ENCODE measurements around the gene RANBP3L. TPM values are rescaled to one million over a fixed set of nuclear protein-coding genes. Genes with fewer than 3 reads are reported as not detected.

RANBP3L gene
- total and polyA plus RNA-seq, 10 of the 15 experiments (the other 5 are each of a cell fraction or from before 2014, with no cell fraction given), result 0.02 to 0.29 (median 0.06) TPM; not detected in 4

DNA sequence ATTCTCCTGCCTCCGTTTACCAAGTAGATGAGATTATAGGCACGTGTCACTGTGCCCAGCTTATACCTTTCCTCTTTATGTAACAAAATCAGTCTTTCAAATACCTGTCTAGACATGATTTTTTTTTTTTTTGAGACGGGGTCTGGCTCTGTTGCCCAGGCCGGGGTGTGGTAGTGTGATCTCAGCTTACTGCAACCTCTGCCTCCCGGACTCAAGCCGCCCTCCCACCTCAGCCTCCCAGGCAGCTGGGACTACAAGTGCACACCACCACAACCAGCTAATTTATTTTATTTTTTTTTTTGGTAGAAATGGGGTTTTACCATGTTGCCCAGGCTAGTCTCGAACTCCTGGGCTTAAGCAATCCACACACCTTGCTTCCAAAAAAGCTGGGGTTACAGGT, 73.2 kb downstream of the RANBP3L start:
- intact Hi-C loops (cut with micrococcal nuclease; ENCODE audit: unreplicated experiment), result no loop called here
- FAIRE-seq (no peak), DNase-seq (ENCODE audit: low read depth, low spot score) (no peak), ATAC-seq (no peak)
- WGBS (ENCODE audit: insufficient coverage, insufficient replicate concordance, low lambda C conversion rate, missing lambda C conversion rate), result 90% methylated on average over 7 of the region's 7 CpGs
- Histone ChIP-seq H3K9ac (ENCODE audit: control insufficient read depth, insufficient read depth, low read length) (no peak overlapping the region), H3K79me2 (ENCODE audit: control insufficient read depth, insufficient read depth, low read length) (no peaks in the 10 kb centered on the region), H3K4me2 (ENCODE audit: control insufficient read depth, insufficient read depth) (no peak overlapping the region), H3K27ac (ENCODE audit: control insufficient read depth, insufficient read depth) (no peak overlapping the region), H3K4me3 (no peak overlapping the region), H3K9me3 (replicated peaks; ENCODE audit: control insufficient read depth, insufficient read depth, low read length) (no peaks in the 10 kb centered on the region), H4K20me1 (ENCODE audit: control insufficient read depth, insufficient read depth) (no peaks in the 10 kb centered on the region), H2AFZ (ENCODE audit: control insufficient read depth, low read depth, low read length) (no peak overlapping the region), H3K36me3 (ENCODE audit: control insufficient read depth in 2 of 2, insufficient read depth in 2 of 2, low read length in 1 of 2) (no peaks in the 10 kb centered on the region; a peak in 1 of 4 replicates), H3K27me3 (replicated peaks in 1 of 2; ENCODE audit: control insufficient read depth in 2 of 2, insufficient read depth in 2 of 2, low read length in 1 of 2) (no peaks in the 10 kb centered on the region), H3K4me1 (ENCODE audit: control insufficient read depth, insufficient read depth, low read length) (no peaks in the 10 kb centered on the region)
- no TSS peak for BruUV-seq (replicated peaks)
- POLR2A ChIA-PET, result interaction anchor here (1.5 kb wide), 1 partner anchor 12 kb away, joined by 9 read pairs; no protein-coding TSS in a partner anchor
- CTCF ChIA-PET, result interaction anchor here (0.6 to 1.6 kb wide), 4 partner anchors 13 to 577 kb away, joined by 3 to 4 read pairs (median 3); partner anchors contain the start of gene NADK2
- SMC1A ChIA-PET (ENCODE audit: uncharacterized antibody, unreplicated experiment), result no interaction called here
- in situ Hi-C loops (cut with MboI), result loop anchor here (10.0 kb wide), 1 partner anchor 64 kb away; no protein-coding TSS in a partner anchor
- RAD21 ChIA-PET (ENCODE audit: unreplicated experiment), result no interaction called here
- TF ChIP-seq SP1 (IDR thresholded peaks at IDR 0.05; ENCODE audit: low read depth, low read length) (no peak), FOXM1 (IDR thresholded peaks at IDR 0.05; ENCODE audit: low read depth, low read length) (no peak), ZBED1 (IDR thresholded peaks at IDR 0.05; ENCODE audit: borderline replicate concordance) (no peak), CHD4 (IDR thresholded peaks at IDR 0.05) (no peak), LARP7 (IDR thresholded peaks at IDR 0.05) (no peak), TCF7 (IDR thresholded peaks at IDR 0.05; ENCODE audit: borderline replicate concordance) (no peak), HDGF (IDR thresholded peaks at IDR 0.05) (no peak)
- TF ChIP-seq, protein P1, sequence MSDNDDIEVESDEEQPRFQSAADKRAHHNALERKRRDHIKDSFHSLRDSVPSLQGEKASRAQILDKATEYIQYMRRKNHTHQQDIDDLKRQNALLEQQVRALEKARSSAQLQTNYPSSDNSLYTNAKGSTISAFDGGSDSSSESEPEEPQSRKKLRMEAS (IDR thresholded peaks at IDR 0.05; ENCODE audit: low read depth, low read length), result no peak
- TF ChIP-seq, protein P2, sequence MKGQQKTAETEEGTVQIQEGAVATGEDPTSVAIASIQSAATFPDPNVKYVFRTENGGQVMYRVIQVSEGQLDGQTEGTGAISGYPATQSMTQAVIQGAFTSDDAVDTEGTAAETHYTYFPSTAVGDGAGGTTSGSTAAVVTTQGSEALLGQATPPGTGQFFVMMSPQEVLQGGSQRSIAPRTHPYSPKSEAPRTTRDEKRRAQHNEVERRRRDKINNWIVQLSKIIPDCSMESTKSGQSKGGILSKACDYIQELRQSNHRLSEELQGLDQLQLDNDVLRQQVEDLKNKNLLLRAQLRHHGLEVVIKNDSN (IDR thresholded peaks at IDR 0.05; ENCODE audit: borderline replicate concordance, extremely low read length, insufficient read depth, low read depth, low read length), result no peak
- TF ChIP-seq, protein P3, sequence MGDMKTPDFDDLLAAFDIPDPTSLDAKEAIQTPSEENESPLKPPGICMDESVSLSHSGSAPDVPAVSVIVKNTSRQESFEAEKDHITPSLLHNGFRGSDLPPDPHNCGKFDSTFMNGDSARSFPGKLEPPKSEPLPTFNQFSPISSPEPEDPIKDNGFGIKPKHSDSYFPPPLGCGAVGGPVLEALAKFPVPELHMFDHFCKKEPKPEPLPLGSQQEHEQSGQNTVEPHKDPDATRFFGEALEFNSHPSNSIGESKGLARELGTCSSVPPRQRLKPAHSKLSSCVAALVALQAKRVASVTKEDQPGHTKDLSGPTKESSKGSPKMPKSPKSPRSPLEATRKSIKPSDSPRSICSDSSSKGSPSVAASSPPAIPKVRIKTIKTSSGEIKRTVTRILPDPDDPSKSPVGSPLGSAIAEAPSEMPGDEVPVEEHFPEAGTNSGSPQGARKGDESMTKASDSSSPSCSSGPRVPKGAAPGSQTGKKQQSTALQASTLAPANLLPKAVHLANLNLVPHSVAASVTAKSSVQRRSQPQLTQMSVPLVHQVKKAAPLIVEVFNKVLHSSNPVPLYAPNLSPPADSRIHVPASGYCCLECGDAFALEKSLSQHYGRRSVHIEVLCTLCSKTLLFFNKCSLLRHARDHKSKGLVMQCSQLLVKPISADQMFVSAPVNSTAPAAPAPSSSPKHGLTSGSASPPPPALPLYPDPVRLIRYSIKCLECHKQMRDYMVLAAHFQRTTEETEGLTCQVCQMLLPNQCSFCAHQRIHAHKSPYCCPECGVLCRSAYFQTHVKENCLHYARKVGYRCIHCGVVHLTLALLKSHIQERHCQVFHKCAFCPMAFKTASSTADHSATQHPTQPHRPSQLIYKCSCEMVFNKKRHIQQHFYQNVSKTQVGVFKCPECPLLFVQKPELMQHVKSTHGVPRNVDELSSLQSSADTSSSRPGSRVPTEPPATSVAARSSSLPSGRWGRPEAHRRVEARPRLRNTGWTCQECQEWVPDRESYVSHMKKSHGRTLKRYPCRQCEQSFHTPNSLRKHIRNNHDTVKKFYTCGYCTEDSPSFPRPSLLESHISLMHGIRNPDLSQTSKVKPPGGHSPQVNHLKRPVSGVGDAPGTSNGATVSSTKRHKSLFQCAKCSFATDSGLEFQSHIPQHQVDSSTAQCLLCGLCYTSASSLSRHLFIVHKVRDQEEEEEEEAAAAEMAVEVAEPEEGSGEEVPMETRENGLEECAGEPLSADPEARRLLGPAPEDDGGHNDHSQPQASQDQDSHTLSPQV (IDR thresholded peaks at IDR 0.05), result no peak
- TF ChIP-seq, protein P4, sequence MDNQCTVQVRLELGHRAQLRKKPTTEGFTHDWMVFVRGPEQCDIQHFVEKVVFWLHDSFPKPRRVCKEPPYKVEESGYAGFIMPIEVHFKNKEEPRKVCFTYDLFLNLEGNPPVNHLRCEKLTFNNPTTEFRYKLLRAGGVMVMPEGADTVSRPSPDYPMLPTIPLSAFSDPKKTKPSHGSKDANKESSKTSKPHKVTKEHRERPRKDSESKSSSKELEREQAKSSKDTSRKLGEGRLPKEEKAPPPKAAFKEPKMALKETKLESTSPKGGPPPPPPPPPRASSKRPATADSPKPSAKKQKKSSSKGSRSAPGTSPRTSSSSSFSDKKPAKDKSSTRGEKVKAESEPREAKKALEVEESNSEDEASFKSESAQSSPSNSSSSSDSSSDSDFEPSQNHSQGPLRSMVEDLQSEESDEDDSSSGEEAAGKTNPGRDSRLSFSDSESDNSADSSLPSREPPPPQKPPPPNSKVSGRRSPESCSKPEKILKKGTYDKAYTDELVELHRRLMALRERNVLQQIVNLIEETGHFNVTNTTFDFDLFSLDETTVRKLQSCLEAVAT (IDR thresholded peaks at IDR 0.05), result no peak
- TF ChIP-seq, protein P5, sequence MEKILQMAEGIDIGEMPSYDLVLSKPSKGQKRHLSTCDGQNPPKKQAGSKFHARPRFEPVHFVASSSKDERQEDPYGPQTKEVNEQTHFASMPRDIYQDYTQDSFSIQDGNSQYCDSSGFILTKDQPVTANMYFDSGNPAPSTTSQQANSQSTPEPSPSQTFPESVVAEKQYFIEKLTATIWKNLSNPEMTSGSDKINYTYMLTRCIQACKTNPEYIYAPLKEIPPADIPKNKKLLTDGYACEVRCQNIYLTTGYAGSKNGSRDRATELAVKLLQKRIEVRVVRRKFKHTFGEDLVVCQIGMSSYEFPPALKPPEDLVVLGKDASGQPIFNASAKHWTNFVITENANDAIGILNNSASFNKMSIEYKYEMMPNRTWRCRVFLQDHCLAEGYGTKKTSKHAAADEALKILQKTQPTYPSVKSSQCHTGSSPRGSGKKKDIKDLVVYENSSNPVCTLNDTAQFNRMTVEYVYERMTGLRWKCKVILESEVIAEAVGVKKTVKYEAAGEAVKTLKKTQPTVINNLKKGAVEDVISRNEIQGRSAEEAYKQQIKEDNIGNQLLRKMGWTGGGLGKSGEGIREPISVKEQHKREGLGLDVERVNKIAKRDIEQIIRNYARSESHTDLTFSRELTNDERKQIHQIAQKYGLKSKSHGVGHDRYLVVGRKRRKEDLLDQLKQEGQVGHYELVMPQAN (conservative IDR thresholded peaks at IDR 0.05), result no peak
